ENCODE measurements around the gene CTR9. TPM values are rescaled to one million over a fixed set of nuclear protein-coding genes. Genes with fewer than 3 reads are reported as not detected.

The CTR9 gene
- total and polyA plus RNA-seq, 9 of the 15 experiments (the other 6 are each of a cell fraction or from before 2014, with no cell fraction given): 25.4 to 79.3 (median 47.3) TPM

GRCh38 chr11:10747733-10748132 is 3.3 kb upstream of the CTR9 start:
- intact Hi-C loops (cut with micrococcal nuclease): no loop called here
- peaks cover 16% of the 10 kb centered on the region for H3K79me2 ChIP-seq (ENCODE audit: control insufficient read depth, insufficient read depth, low read length)
- ATAC-seq: no peak
- POLR2A ChIA-PET: no interaction called here
- no peaks in the 10 kb centered on the region for H3K9me3 ChIP-seq (replicated peaks; ENCODE audit: control insufficient read depth, insufficient read depth, low read depth, low read length)
- TF ChIP-seq CEBPB (tag; IDR thresholded peaks at IDR 0.05) (peak; percentile 45; the same call in 1 of the 2 replicates), ZFP91 (CRISPR knock-in tag; IDR thresholded peaks at IDR 0.05) (no peak), CEBPG (CRISPR knock-in tag; IDR thresholded peaks at IDR 0.05) (no peak), CEBPG (tag; conservative IDR thresholded peaks at IDR 0.05 in 1 of 2, IDR thresholded peaks at IDR 0.05 in 1 of 2) (0 out of 4 replicates have a peak, but pooled peaks of 1 of the 2 experiments have one; percentile 42)
- H2AFZ ChIP-seq (ENCODE audit: low read depth, low read length): peak overlapping the region; percentile 29
- peaks cover 22 to 45% of the 10 kb centered on the region in 2 experiments for H3K4me1 ChIP-seq (replicated peaks in 1 of 2; ENCODE audit: control insufficient read depth in 2 of 2, insufficient read depth in 2 of 2, low read length in 2 of 2)
- FAIRE-seq: no peak
- in situ Hi-C loops (cut with MboI): loop anchor here (25.0 kb wide), 2 partner anchors 235 to 535 kb away; no protein-coding TSS in a partner anchor
- H3K36me3 ChIP-seq (ENCODE audit: control insufficient read depth, insufficient read depth, low read length): 0 out of 3 replicates have a peak, but pooled peaks cover 2% of the 10 kb centered on the region
- CTCF ChIA-PET (ENCODE audit: low intra/inter-chr PET ratio): interaction anchor here (0.5 kb wide), 1 partner anchor 162 kb away, joined by 3 read pairs; no protein-coding TSS in a partner anchor
- no peak overlapping the region for H3K27ac ChIP-seq (ENCODE audit: extremely low read depth, low read depth, low read length)
- no TSS peak for BruUV-seq (replicated peaks)
- H4K20me1 ChIP-seq (replicated peaks; ENCODE audit: control insufficient read depth, insufficient read depth, low read length): no peaks in the 10 kb centered on the region
- no peak for DNase-seq (ENCODE audit: extremely low read depth in 1 of 4, low spot score in 3 of 4)
- no peaks in the 10 kb centered on the region for H3K27me3 ChIP-seq (ENCODE audit: control insufficient read depth in 2 of 2, insufficient read depth in 2 of 2, low read length in 2 of 2)
- no peak overlapping the region for H3K4me3 ChIP-seq
- no peak overlapping the region for H3K4me2 ChIP-seq (ENCODE audit: insufficient read depth, low read length)
- H3K9me1 ChIP-seq (ENCODE audit: control insufficient read depth, insufficient read depth, low read length): no peaks in the 10 kb centered on the region
- no peak overlapping the region for H3K9ac ChIP-seq (ENCODE audit: insufficient read depth in 1 of 2, low read depth in 2 of 2, low read length in 2 of 2)
